DMS 273 treated with DMSO at 0.1 percent for 48 hours (cell line): Measurements from ENCODE around the gene SIM2.

Source experiments
- DNase-seq: peaks from one replicate; lab custom pipeline; 2025; lab: John Stamatoyannopoulos, UW

SIM2 gene

GRCh38 chr21:36763305-36763704, 64.4 kb downstream of the SIM2 start:
- DNase-seq = no peak

- DNase-seq = no peak
Observed at GRCh38 chr21:36765229-36765628, 66.3 kb downstream of the SIM2 start.

- no peak for DNase-seq
Observed at GRCh38 chr21:36766511-36766910, 67.6 kb downstream of the SIM2 start.

- DNase-seq = no peak
Observed at GRCh38 chr21:36767096-36767495, 68.2 kb downstream of the SIM2 start.

- no peak for DNase-seq
Observed at GRCh38 chr21:36768496-36768895, 69.6 kb downstream of the SIM2 start.

GRCh38 chr21:36769051-36769839, 70.3 kb downstream of the SIM2 start:
- peak; percentile 21 for DNase-seq

- DNase-seq = peak; percentile 74
Observed at GRCh38 chr21:36773117-36773516, 74.2 kb downstream of the SIM2 start.

- DNase-seq = no peak
Observed at GRCh38 chr21:36773995-36774394, 75.1 kb downstream of the SIM2 start.

GRCh38 chr21:36776981-36777617, 78.2 kb downstream of the SIM2 start:
- no peak for DNase-seq

- DNase-seq = no peak
Observed at GRCh38 chr21:36780861-36781260, 81.9 kb downstream of the SIM2 start.

GRCh38 chr21:36783612-36784374, 84.9 kb downstream of the SIM2 start:
- DNase-seq = no peak

GRCh38 chr21:36784947-36785346, 86.0 kb downstream of the SIM2 start:
- no peak for DNase-seq

GRCh38 chr21:36785615-36786014, 86.7 kb downstream of the SIM2 start:
- DNase-seq = no peak

GRCh38 chr21:36786186-36786585, 87.3 kb downstream of the SIM2 start:
- DNase-seq = no peak

- DNase-seq = no peak
Observed at GRCh38 chr21:36788120-36788638, 89.3 kb downstream of the SIM2 start.

- DNase-seq = no peak
Observed at GRCh38 chr21:36790616-36791015, 91.7 kb downstream of the SIM2 start.

GRCh38 chr21:36791180-36791579, 92.3 kb downstream of the SIM2 start:
- DNase-seq = no peak

- DNase-seq = no peak
Observed at GRCh38 chr21:36791695-36792470, 93.0 kb downstream of the SIM2 start.

- no peak for DNase-seq
Observed at GRCh38 chr21:36792505-36792967, 93.6 kb downstream of the SIM2 start.

GRCh38 chr21:36796070-36796469, 97.2 kb downstream of the SIM2 start:
- no peak for DNase-seq

GRCh38 chr21:36798491-36798890, 99.6 kb downstream of the SIM2 start:
- no peak for DNase-seq
